Vagina (tissue), 2 donors: ENCODE data around the gene SLC6A7.

Experiments used
- POLR2A ChIP-seq, 2 donors: fragments of 450-650 bp; IDR thresholded peaks; one replicate each; pipeline ENCODE4 v1.6.1; 2017; ENCODE audit warnings: antibody characterized with exemption in 2 of 2, mild to moderate bottlenecking in 2 of 2, moderate library complexity in 2 of 2
- TF ChIP-seq, protein P1 (sequence below), 3 experiments: fragments of 450-650 bp in 2 of 3; fragments of 200-600 bp in 1 of 3; sonication (generic) in 1 of 3; IDR thresholded peaks; one replicate each; pipeline ENCODE4 v1.5.1; 2017 to 2019; ENCODE audit warnings: antibody characterized with exemption in 3 of 3, mild to moderate bottlenecking in 2 of 3, moderate library complexity in 2 of 3

GRCh38 chr5:150158170-150158949, 31.5 kb upstream of the SLC6A7 start:
- TF ChIP-seq, protein P1, sequence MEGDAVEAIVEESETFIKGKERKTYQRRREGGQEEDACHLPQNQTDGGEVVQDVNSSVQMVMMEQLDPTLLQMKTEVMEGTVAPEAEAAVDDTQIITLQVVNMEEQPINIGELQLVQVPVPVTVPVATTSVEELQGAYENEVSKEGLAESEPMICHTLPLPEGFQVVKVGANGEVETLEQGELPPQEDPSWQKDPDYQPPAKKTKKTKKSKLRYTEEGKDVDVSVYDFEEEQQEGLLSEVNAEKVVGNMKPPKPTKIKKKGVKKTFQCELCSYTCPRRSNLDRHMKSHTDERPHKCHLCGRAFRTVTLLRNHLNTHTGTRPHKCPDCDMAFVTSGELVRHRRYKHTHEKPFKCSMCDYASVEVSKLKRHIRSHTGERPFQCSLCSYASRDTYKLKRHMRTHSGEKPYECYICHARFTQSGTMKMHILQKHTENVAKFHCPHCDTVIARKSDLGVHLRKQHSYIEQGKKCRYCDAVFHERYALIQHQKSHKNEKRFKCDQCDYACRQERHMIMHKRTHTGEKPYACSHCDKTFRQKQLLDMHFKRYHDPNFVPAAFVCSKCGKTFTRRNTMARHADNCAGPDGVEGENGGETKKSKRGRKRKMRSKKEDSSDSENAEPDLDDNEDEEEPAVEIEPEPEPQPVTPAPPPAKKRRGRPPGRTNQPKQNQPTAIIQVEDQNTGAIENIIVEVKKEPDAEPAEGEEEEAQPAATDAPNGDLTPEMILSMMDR (IDR thresholded peaks at IDR 0.05) = no peak
- no peak for TF ChIP-seq POLR2A (IDR thresholded peaks at IDR 0.05)
